GM21447 (cell line): ENCODE data around the gene PCDHGB1.
"Not testable (repeated sequence)": the region's sequence is repeated elsewhere in the genome, so short reads cannot be mapped to it uniquely, and the experiment has no call there.

Source experiments
- ATAC-seq: cut with Tn5 transposase; IDR thresholded peaks from one replicate; pipeline ENCODE4 v1.9.1; 2021; ENCODE audit not compliant: unreplicated experiment

Gene PCDHGB1

DNA sequence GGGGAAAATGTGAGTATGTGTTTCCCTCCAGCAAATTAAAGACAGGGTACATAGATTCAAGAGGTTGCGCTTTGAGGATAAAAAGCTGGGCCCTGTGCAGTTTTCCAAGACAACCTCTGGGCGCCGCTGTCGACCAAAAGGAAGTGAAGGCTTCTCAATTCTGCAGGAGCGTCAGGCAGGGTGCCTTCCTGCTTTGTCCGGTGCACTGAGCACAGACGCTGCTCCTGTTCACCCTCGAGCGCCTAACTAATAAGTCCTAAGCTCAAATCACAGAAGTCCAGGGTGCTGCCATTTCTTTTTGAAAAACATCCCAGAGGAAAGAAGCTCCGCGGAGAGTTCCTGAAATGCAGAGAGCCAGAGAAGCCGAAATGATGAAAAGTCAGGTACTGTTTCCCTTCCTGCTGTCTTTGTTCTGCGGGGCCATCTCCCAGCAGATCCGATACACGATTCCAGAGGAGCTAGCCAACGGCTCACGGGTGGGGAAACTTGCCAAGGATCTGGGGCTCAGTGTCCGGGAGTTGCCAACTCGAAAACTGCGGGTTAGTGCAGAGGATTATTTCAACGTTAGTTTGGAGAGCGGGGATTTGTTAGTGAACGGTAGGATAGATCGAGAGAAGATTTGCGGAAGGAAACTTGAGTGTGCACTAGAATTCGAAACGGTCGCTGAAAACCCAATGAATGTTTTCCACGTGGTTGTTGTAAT lies at the start of gene PCDHGB1:
TSS of gene PCDHGB1 (plus strand) at position 183 of the 703 bp plus-strand sequence. CDS start at position 345, 162 bp downstream.
- ATAC-seq: no peak

DNA sequence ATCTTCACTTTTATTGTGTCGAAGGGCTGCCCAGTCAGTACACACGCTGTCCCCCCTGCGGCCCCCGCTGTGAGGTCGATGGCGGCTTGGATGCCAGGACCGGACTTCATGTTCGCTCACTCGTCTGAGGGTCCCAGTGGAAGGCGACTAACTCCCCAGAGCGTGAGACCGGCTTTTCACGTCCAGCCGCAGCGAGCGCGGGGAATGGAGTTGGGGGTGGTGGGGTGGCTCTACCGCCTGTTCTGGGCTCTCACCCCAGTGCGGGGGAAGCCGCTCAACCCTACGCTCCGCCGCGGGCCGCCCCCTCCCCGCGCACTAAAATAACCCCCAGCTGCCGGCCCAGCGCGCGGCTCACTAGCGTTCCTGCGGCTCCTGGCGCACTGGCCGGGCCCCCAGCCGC lies 46.1 kb upstream of the PCDHGB1 start, which contains the start of gene SLC25A2:
TSS of gene SLC25A2 (minus strand) at position 294 of the 400 bp plus-strand sequence. CDS start at position 110, 184 bp downstream.
- ATAC-seq: no peak

DNA sequence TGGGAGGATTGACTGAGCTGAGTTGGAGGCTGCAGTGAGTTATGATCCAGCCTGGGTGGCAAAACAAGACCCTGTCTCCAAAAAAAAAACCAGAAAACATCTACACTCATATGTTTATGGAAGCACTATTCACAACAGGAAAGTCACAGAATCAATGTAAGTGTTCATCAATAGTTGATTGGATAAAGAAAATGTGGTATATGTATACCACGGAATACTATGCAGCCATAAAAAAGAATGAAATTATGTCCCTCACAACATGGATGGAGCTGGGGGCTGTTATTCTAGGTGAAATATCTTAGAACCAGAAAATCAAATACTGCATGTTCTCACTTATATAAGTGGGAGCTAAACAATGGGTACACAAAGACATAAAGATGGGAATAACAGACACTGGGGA lies 43.3 kb upstream of the PCDHGB1 start:
- ATAC-seq: no peak

DNA sequence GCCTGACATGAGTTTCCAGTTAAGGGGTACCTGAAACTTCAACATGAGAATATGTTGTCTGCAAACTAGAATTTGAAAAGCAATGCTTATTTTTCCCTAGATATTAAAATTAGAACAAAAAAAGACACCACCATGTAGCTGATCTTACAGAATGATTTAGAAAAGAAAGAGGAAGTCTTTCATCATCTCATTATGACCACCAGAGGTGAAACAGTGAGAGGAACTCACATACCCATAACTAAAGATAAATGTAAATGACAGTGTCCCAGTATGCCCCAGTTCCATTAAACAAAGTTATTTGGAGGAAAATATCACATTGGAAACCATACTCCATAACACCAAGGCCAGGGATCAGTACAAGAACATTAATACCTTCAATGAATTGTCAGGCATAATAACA lies 36.2 kb upstream of the PCDHGB1 start:
- no peak for ATAC-seq

DNA sequence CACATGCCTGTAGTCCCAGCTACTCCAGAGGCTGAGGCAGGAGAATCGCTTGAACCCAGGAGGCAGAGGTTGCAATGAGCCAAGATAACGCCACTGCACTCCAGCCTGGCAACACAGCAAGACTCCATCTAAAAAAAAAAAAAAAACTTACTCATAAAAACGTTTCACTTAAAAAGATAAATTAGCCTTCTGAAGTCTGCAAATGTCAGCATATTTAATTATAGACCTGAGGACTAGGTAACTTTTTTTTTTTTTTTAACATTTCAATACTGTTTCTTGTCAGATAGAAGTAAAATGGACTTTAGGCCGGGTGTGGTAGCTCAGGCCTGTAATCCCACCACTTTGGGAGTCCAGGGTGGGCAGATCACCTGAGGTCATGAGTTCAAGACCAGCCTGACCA lies 32.9 kb upstream of the PCDHGB1 start:
- not testable (repeated sequence) for ATAC-seq

DNA sequence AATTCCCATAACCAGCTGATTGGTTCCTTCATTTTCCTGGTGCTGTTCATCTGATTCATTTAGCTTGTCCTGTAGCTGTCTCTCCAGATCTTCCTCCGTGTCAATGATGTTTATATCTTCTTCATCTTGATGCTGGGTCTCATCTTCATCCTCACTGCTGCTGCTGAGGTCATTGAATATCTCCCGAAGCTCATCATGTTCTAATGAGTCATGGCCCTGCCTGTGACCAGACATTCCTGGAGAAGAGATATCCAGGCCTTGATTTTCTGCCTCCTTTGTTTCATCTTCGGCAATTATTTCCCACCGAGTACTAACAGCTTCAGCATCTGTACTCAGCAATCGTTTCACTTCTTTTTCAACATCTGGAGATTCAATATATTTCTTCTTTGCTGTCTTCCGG lies 30.7 kb upstream of the PCDHGB1 start:
- ATAC-seq: no peak

DNA sequence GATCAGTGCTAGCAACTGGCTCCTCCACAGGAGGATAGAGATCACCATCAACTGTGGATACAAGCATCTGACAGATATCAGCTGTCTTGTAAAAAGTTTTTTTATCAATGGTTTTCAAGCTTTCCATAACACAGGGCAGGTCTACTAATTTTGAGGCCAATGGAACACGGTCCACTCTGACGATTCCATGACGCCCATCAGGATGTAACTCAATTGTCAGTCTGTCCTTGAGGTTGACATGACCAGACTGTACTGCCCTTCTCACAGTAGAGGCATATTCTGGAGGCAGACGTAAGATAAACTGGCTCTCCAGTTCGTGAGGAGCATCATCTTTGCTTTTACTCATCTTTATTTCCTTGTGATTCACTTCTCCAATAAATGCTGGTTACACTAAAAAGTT lies 30.2 kb upstream of the PCDHGB1 start:
- no peak for ATAC-seq

DNA sequence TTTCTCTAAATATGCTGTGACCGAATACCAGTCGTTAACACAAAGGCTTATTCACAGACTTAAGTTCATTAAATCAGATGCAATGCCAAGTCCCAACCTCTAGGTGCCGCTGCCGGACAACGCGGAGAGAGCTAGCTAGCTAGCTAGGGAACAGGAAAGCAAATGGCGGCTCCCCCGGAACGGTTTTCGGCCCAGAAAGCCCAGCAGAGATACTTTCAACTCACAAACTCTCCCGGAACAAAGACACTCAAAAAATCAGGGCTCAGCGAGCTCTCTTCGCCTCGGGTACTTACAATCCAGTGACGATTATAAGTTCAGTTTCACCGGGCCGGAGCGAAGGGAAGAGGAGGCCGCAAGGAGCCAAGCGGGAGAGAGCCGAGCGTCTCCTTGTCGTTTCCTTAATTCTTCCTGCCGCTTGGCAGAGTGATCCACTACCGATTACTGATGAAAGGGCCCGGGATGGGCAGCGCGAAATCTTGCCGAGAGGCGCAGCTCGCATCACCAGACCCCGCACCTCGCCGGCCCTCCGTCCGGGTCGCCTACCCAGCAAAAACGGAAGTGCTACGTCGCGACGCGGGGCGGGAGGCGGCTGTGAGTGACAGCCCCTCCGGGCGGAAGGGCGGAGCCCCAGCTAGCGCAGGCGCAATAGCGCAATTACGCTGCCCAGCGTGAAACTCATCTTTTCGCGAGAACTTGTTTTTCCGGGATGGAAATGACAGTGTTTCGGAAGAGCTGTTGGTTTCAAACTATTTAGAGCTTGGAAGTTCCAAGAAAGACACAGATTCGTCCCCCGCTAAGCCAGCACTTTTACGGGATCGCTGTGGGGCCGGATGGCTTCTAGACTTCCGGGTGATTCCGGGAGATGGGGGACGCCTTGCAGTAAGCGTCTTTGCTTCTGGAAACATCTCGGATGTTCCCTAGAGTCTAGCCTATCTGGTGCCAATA lies 29.4 kb upstream of the PCDHGB1 start, which contains the start of gene TAF7:
TSS of gene TAF7 (minus strand) at position 560 of the 945 bp plus-strand sequence. CDS start 740 bp downstream, outside the sequence.
- ATAC-seq: peak; percentile 91

DNA sequence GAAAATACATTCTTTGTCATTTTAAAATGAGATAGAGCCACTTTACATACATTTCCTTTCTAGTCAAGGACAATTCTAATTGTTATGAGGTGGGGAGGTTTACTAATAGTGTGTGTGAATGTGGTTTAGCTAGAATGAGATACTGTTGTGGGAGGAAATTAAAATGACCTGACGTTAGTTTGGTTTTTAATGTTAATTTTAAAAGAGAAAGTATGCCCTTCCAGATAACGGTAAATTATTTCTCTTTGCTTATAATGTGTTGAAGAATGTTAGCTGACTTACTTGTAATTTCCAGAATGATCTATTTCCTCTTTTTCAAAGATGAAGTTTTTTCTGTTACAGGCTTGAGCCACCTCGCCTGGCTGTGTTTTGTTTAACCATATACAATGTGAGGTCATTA lies 27.6 kb upstream of the PCDHGB1 start:
- ATAC-seq: no peak

DNA sequence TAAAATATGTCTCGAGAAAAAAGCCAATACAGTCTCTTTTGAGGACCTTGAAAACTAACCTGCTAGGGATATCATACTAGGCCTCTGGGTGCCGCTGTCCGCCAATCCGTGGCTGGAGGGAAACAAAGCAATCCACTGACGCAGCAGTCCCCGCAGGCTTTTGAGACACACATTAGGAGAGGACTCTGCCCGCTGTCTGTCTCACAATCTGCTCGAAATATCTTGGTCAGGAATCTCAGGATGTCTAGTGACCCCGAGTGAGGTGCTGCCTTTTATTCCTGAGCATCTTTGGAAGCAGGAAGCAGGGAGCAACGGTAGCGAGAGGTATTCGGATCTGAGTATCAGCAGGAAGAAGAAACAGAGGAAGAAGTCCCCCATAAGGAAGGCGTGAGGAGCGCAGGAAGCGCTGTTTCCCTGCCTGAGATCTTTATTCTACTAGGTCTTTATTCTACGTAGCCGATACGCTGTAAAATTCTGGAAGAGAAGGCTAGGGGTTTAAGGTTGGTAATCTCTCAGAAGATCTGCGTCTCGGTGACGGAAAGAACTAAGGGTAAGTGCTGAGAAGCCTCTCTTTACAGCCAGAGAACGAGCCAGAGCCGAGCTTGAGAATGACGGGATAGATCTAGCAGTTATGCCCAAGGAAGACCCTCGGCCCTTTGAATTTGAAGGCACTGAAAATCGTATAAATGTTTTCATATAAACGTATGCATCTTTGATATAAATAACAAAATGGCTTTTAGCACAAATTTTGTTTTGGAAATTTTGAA lies 23.6 kb upstream of the PCDHGB1 start:
- peak; percentile 74 for ATAC-seq

DNA sequence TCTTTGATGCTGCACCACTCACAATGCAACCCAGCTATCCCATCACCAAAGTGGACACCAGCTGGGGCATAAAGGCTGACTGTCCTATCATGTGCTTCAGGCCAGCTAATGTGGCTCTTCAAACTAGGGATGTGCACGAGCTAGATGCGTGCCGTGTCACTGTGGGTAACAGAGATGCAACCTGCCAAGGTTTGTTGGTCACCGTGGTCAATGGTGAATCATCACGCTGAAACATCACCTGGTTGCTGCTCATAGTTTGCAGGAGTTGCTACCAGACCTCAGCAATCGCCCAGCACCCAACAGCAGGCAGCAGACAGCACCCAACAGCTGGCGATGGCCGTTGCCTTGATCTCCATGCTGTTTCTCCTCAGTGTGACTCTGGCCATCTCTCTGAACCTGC lies 21.7 kb upstream of the PCDHGB1 start:
- no peak for ATAC-seq

DNA sequence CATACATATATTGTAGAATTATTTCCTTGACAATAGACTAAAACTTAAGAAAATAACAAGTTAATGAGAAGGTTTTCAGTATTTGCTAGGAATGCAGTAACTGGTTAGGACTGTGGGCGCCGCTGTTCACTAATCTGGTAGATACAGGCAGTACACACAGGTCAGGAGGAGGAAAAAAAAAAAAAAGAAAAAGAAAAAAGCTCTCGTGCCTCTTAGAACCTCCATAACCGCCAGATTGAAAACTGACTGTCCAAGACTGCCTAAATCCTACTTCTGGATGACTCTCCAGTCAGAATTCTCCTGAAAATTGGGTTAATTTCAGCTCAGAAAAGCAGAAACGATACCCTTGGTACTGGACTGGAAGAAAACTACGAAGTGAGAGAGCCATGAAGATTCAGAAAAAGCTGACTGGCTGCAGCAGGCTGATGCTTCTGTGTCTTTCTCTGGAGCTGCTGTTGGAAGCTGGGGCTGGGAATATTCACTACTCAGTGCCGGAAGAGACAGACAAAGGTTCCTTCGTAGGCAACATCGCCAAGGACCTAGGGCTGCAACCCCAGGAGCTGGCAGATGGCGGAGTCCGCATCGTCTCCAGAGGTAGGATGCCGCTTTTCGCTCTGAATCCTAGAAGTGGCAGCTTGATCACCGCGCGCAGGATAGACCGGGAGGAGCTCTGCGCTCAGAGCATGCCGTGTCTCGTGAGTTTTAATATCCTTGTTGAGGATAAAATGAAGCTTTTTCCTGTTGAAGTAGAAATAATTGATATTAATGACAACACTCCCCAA lies 19.4 kb upstream of the PCDHGB1 start, which contains the start of gene PCDHGA1:
TSS of gene PCDHGA1 (plus strand) at position 216 of the 782 bp plus-strand sequence.
- no peak for ATAC-seq

DNA sequence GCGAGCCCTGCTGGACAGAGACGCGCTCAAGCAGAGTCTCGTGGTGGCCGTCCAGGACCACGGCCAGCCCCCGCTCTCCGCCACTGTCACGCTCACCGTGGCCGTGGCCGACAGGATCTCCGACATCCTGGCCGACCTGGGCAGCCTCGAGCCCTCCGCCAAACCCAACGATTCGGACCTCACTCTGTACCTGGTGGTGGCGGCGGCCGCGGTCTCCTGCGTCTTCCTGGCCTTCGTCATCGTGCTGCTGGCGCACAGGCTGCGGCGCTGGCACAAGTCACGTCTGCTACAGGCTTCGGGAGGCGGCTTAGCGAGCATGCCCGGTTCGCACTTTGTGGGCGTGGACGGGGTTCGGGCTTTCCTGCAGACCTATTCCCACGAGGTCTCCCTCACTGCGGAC lies 17.3 kb upstream of the PCDHGB1 start:
- ATAC-seq: not testable (repeated sequence)

DNA sequence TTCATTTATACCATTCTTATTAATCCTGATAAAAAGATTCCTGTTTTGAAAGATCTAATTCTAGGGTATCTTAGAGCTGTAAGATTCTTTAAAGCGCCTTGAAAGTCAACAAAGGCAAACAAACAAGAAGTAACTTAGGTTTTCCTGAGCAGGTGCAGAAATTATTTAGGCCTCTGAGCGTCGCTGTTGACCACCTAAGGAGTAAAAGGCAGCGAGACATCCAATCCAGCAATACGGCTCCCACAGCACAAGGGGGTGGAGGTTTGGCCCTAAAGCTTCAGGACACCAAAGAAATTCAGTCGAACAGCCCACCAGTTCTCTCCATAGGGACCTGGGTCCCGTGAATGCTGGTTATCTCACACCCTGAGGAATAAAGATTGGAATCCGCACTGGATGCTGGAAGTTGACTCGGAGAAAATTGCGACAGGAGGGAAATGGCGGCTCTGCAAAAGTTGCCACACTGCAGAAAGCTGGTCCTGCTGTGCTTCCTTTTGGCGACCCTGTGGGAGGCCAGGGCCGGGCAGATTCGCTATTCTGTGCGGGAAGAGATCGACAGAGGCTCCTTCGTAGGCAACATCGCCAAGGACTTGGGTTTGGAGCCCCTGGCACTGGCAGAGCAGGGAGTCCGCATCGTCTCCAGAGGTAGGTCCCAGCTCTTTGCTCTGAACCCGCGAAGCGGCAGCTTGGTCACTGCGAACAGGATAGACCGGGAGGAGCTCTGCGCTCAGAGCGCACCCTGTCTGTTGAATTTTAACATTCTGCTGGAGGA lies 11.2 kb upstream of the PCDHGB1 start, which contains the start of gene PCDHGA2:
TSS of gene PCDHGA2 (plus strand) at position 223 of the 769 bp plus-strand sequence.
- ATAC-seq: no peak

DNA sequence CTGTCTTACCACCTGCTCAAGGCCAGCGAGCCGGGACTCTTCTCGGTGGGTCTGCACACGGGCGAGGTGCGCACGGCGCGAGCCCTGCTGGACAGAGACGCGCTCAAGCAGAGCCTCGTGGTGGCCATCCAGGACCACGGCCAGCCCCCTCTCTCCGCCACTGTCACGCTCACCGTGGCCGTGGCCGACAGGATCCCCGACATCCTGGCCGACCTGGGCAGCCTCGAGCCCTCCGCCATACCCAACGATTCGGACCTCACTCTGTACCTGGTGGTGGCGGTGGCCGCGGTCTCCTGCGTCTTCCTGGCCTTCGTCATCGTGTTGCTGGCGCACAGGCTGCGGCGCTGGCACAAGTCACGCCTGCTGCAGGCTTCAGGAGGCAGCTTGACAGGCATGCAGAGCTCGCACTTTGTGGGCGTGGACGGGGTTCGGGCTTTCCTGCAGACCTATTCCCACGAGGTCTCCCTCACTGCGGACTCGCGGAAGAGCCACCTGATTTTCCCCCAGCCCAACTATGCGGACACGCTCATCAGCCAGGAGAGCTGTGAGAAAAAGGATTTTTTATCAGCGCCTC lies 9.0 kb upstream of the PCDHGB1 start:
- not testable (repeated sequence) for ATAC-seq

DNA sequence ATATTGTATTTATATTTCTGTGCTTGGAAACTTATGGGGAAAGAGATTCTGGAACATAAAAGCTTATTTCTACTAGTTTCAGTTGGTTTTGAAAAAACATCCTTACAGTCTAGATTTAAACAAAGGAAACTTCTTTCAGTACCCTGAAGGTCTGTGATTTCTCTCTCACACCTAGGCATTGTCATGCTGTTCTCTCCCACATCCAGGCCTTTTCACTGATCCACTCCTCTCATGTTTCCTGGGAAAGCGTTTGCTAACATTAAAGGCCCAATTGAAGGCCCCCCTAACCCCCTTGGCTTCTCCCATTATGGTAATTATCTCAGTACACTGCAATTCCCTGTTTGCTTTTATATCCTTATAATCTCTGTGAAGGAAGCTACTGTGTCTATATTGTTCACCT lies 7.1 kb upstream of the PCDHGB1 start:
- no peak for ATAC-seq

DNA sequence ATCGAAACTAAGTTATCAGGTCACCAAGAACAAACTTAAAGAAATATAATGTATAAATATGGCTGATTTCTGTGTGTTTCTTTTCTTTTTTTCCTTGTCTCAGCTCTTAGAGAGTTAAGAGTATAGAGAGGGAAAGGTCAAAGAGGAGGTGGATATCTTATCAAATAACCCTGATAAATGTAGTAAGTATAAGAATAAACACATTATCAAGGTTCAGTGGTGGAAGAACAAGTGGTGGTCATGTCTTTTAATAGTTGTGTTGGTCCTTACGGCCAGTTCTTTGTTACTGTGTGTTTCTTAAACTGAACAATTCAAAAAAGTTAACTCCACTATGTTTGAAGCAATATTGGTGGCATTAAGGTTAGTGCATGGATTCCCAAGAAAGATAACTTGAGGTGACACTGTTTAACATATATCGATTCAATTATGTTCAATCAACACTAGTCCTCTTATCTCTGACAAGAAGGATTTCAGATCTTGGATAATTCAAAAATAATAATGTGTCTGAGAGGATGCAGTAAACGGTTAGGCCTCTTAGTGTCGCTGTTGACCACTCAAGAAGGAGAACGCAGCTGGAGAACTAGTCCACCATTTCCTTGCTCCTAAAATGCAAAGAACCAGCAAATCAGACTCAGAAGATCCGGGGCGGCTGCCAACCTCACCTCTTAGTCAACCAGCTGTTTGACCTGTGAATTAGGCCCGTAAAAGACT lies 6.5 kb upstream of the PCDHGB1 start, which contains the start of gene PCDHGA3:
TSS of gene PCDHGA3 (plus strand) at position 588 of the 711 bp plus-strand sequence. CDS start 205 bp downstream, outside the sequence.
- no peak for ATAC-seq

DNA sequence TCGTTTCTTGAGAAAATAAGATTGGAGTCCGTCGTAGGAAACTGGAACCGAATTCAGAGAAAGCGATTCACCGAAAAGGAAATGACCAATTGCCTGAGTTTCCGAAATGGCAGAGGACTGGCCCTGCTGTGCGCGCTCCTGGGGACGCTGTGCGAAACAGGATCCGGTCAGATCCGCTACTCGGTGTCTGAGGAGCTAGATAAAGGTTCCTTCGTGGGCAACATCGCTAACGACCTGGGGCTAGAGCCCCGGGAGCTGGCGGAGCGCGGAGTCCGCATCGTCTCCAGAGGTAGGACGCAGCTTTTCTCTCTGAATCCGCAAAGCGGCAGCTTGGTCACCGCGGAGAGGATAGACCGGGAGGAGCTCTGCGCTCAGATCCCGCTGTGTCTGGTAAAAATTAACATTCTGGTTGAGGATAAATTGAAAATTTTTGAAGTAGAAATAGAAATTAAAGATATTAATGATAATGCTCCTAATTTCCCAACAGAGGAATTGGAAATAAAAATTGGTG lies 5.9 kb upstream of the PCDHGB1 start:
- ATAC-seq: no peak
